ENCODE data around the gene ASIC1.

Gene ASIC1

GRCh38 chr12:50041062-50041860 lies 16.1 kb upstream of the ASIC1 start:
- no peak for DNase-seq

GRCh38 chr12:50041962-50042361 lies 15.4 kb upstream of the ASIC1 start:
- DNase-seq = no peak

- DNase-seq = no peak
Measured at GRCh38 chr12:50042693-50043092, 14.7 kb upstream of the ASIC1 start.

GRCh38 chr12:50043308-50043707 lies 14.1 kb upstream of the ASIC1 start:
- no peak for DNase-seq

GRCh38 chr12:50043854-50044253 lies 13.5 kb upstream of the ASIC1 start:
- no peak for DNase-seq

GRCh38 chr12:50047693-50048250 lies 9.6 kb upstream of the ASIC1 start:
- no peak for DNase-seq

GRCh38 chr12:50049254-50050118 lies 7.9 kb upstream of the ASIC1 start:
- no peak for DNase-seq

- DNase-seq = no peak
Measured at GRCh38 chr12:50050119-50050385, 7.3 kb upstream of the ASIC1 start.

GRCh38 chr12:50050410-50051098 lies 6.8 kb upstream of the ASIC1 start:
- no peak for DNase-seq

GRCh38 chr12:50051101-50051806 lies 6.1 kb upstream of the ASIC1 start:
- no peak for DNase-seq

- DNase-seq = no peak
Measured at GRCh38 chr12:50052544-50052943, 4.9 kb upstream of the ASIC1 start.

- DNase-seq = no peak
Measured at GRCh38 chr12:50052964-50053363, 4.4 kb upstream of the ASIC1 start.

- no peak for DNase-seq
Measured at GRCh38 chr12:50053583-50053982, 3.8 kb upstream of the ASIC1 start.

- no peak for DNase-seq
Measured at GRCh38 chr12:50055831-50056638, 1.4 kb upstream of the ASIC1 start.

GRCh38 chr12:50056639-50056976 lies 788 bp upstream of the ASIC1 start:
- DNase-seq = no peak

- no peak for DNase-seq
Measured at GRCh38 chr12:50057896-50058670, 687 bp downstream of the ASIC1 start.

- DNase-seq = no peak
Measured at GRCh38 chr12:50058743-50059312, 1.4 kb downstream of the ASIC1 start.

- DNase-seq = no peak
Measured at GRCh38 chr12:50059440-50060119, 2.2 kb downstream of the ASIC1 start.

GRCh38 chr12:50060120-50060468 lies 2.7 kb downstream of the ASIC1 start:
- no peak for DNase-seq

GRCh38 chr12:50061171-50061570 lies 3.8 kb downstream of the ASIC1 start:
- DNase-seq = no peak

Data from NCI-H748 treated with DMSO at 0.1 percent for 48 hours (cell line).